NOMO-1 (cell line): ENCODE data around the gene GP1BB.
"Not testable (repeated sequence)": the region's sequence is repeated elsewhere in the genome, so short reads cannot be mapped to it uniquely, and the experiment has no call there.

Experiments used
- DNase-seq, 2 experiments: peaks; one replicate each; lab custom pipeline; 2025; ENCODE audit not compliant: unreplicated experiment in 2 of 2; lab: John Stamatoyannopoulos, UW

GP1BB gene

GRCh38 chr22:19693581-19693980, 29.8 kb upstream of the GP1BB start:
- DNase-seq = no peak

- DNase-seq = no peak
Observed at GRCh38 chr22:19693981-19694670, 29.2 kb upstream of the GP1BB start.

GRCh38 chr22:19694696-19695095, 28.6 kb upstream of the GP1BB start:
- no peak for DNase-seq

GRCh38 chr22:19696504-19697276, 26.6 kb upstream of the GP1BB start:
- no peak for DNase-seq

GRCh38 chr22:19697871-19698270, 25.5 kb upstream of the GP1BB start:
- DNase-seq = not testable (repeated sequence)

GRCh38 chr22:19700790-19701419, 22.4 kb upstream of the GP1BB start:
- DNase-seq = no peak

GRCh38 chr22:19701420-19702145, 21.8 kb upstream of the GP1BB start:
- DNase-seq = no peak

- DNase-seq = no peak
Observed at GRCh38 chr22:19703869-19704268, 19.5 kb upstream of the GP1BB start.

GRCh38 chr22:19704355-19705015, 18.9 kb upstream of the GP1BB start:
- DNase-seq = no peak

- DNase-seq = no peak
Observed at GRCh38 chr22:19705181-19705934, 18.0 kb upstream of the GP1BB start.

- DNase-seq = no peak
Observed at GRCh38 chr22:19706661-19707151, 16.6 kb upstream of the GP1BB start.

- no peak for DNase-seq
Observed at GRCh38 chr22:19707347-19708290, 15.7 kb upstream of the GP1BB start.

- DNase-seq = no peak
Observed at GRCh38 chr22:19708321-19709011, 14.9 kb upstream of the GP1BB start.

GRCh38 chr22:19709063-19709769, 14.1 kb upstream of the GP1BB start:
- DNase-seq = no peak

GRCh38 chr22:19710020-19710768, 13.1 kb upstream of the GP1BB start:
- no peak for DNase-seq

- no peak for DNase-seq
Observed at GRCh38 chr22:19710769-19711106, 12.6 kb upstream of the GP1BB start.

GRCh38 chr22:19713245-19713644, 10.1 kb upstream of the GP1BB start:
- DNase-seq = no peak
